RCC 7860 (cell line): ENCODE measurements around the gene SH3BP2.
A peak's percentile ranks its signal among the peaks of the same experiment; 100 is the strongest.

ENCODE experiments used
- DNase-seq: peaks from one replicate; pipeline ENCODE4 v3.0.0-alpha.2; 2015; ENCODE audit warnings: low spot score
- FAIRE-seq: peaks from 2 replicates; lab custom pipeline; 2012; peaks lifted over from hg19 to GRCh38; lab: Jason Lieb, UNC

The SH3BP2 gene

DNA sequence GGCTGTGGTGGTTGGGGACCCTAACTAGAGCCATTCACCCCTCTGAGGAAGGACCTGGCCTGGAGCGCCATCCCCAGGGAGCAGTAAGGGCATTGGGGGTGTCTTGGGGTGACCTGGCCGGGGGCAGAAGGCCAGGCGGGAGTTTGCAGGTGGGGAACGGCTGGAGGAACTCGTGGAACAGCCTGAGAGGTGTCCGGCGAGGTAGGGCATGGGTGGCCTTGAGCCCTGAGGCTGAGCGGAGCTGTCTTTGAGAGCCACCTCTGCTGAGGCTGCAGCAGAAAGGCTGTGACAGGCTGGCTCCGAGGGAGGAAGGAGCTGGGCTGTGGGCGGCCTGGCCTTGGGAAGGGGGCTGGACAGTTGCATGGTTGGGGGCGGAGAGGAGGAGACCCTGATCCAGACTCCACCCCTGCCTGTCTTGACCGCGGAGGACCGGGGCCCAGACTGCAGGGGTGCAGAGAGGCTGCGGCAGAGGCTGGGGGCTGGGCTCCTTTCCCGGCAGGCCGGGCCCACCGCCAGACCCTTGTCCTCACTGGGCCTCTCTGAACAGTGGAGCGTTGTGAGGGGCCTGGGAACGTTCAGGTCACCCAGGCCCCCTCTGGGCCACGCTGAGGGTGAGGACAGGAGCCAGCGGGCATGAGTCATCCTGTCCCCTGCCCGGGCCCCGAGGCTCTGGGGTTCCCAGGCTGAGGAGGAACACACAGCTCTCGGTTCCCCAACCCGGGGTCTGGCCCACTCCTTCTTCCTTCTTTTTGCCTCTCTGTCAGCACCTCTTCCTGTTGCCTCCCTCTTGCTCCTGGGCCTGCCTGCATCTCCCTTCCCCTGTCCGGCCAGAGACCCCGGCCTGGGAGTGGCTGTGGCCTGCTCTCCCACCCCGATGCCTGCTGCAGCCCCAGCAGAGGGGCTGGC is 8.1 kb downstream of the SH3BP2 start:
- peak; percentile 52 for DNase-seq
- FAIRE-seq = peak; percentile 76

DNA sequence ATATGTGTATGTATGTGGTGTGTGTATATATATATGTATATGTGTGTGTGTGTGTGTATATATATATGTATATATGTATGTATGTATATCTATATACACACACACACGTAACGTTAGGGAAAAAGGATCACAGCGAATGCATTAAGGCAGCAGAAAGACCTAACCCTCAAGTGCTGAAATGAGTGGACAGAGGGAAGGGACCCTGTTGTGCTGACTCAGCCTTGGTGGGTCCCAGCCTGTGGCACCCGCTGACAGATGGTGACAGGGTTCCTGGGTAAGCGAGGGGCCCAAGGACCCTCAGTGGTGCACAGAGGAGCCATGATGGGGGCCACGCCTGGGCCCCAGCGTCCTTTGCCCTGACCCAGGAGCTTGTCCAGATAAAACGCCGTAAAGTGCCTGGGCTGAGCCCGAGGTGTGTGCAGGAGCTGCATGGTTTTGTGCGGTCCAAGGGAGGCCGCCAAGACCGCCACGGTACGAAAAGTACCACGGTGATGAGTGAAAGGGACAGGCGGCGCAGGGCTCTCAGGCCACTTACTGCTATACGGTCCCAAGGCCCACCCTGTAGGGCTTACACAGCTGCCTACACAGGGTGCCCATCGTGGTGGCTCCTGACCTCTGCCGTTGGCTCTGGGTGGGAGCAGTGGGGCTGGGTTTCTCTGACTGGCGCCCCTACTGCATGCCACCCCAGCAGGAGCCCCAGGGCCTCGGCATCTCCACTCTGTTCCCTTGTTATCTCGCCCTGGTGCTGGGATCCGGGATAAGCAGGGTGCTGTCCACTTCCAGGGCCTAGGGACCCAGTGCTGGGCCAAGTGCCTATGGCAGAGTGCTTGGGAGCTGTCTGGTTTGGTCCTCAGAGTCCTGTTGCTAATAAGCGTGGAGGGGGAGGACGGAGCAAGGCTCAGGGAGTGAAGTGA is 10.0 kb downstream of the SH3BP2 start:
- no peak for FAIRE-seq
- DNase-seq = no peak

DNA sequence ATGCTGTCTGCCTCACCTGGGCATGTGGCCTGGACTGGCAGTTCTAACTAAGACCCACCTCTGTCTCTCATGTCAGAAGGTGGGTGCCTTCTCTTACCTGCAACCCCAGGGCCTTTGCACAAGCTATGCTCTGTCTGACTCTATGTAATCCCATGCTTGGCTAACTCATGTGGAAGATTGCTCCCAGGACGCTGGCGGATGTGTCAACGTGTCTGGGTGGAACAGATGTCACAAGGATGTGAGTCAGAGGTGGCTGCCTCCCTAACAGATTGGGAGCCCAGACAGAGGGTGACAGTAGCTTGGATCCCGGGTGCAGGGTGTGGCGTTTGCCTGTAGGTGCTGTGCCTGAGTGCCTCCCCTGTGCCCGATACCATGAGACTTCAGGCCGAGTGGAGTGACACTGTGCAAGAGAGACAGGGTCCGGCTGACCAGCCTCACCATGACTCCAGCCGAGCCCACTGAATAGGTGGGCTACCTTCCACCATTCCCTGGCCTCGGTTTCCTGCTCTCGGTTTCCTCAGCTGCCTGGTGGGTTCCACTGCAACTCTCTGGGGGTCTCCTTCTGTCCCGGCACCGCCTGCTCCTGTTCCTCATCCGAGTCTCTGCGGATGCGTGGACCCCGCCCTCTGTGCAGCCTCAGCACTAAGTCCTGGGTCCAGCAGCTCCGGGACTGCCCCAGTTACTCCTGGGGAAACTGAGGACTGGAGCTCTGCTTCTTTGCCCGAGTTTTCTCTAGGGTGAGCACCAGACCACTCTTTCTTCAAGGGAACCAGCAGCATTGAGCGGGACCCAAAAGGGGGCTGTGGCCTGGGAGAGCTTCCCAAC is 11.0 kb downstream of the SH3BP2 start:
- peak; percentile 84 for FAIRE-seq
- peak; percentile 89 for DNase-seq

DNA sequence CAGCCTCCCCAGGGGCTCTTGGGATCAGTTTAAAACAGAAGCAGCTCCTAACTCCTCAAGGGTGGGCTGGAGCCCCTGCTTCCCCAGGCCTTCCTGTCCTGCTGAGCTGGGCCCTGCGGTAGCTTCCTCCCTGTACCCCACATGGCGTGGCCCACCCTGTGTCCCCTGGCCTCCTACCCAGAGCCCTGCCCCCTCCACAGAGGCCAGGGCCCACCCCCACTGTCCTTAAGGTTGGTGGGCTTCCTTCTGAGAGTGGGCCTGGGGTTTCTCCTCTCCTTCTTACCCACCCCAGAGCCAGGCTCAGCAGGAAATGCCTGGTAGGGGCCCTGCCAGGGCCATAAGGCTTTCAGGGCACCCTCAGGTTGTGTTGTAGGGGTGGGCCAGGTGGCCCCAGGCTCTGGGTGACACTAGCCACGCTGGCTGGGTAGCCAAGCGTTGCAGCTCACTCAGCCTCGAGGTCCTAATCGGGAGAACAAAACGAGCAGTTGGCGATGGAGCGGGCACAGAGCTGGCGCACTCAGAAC is 11.6 kb downstream of the SH3BP2 start:
- DNase-seq = no peak
- FAIRE-seq = no peak

DNA sequence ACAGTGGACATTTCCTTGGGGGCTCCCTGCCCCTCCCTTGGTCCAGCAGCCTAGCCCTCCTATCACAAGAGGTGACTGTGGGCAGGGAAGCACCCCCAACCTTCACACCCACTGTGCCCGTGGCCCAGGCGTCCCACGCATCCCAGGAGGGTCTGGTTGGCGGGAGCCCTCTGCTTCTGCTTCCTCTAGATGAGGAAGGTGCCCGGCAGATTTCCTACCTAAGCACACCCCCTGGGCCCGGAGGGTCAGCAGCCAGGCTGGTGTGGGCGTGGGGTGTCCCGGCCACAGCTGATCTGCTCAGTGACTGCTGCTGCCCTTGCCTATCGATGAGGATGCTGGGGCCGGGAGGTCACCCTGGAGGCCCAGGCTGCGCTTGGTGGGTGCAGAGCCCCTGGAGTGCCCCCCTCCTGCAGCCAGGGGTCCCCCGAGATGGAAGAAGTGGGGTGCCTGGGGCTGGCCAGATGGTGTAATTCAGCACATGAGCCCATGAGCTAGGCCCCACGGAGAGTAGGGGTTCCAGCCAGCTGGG is 12.2 kb downstream of the SH3BP2 start:
- DNase-seq (no peak), FAIRE-seq (no peak)

DNA sequence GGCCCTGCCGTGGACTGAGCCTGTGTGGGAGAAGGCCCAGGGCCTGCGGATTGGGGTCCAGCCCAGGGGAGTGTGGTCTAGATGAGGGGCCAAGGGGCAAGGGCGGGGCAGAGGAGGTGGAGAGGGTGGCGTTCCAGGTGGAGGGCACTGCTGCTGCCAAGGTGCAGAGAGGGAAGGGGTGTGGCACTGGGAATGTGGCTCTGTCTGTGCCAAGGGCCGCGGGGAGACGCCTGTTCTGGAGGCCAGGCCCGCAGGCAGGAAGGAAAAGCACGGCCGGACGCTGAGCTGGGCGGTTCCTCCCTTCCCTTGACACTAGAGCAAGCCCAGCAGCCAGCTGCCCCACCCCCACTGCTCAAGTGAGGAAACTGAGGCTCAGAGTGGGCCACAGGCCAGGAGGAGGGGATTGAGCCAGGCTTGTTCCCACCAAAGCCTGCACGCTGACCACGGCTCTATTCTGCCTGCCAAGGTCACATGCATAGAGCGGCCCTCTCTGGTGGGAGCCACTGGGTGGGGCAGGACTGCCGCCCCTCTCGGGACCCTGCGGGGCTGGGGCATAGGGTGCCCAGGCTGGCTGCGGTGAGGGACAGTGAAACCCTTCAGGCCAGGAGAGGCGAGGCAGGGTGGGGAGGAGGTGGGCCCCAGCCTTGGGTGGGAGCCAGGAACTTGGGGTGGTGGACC is 13.0 kb downstream of the SH3BP2 start:
- DNase-seq = no peak
- no peak for FAIRE-seq

DNA sequence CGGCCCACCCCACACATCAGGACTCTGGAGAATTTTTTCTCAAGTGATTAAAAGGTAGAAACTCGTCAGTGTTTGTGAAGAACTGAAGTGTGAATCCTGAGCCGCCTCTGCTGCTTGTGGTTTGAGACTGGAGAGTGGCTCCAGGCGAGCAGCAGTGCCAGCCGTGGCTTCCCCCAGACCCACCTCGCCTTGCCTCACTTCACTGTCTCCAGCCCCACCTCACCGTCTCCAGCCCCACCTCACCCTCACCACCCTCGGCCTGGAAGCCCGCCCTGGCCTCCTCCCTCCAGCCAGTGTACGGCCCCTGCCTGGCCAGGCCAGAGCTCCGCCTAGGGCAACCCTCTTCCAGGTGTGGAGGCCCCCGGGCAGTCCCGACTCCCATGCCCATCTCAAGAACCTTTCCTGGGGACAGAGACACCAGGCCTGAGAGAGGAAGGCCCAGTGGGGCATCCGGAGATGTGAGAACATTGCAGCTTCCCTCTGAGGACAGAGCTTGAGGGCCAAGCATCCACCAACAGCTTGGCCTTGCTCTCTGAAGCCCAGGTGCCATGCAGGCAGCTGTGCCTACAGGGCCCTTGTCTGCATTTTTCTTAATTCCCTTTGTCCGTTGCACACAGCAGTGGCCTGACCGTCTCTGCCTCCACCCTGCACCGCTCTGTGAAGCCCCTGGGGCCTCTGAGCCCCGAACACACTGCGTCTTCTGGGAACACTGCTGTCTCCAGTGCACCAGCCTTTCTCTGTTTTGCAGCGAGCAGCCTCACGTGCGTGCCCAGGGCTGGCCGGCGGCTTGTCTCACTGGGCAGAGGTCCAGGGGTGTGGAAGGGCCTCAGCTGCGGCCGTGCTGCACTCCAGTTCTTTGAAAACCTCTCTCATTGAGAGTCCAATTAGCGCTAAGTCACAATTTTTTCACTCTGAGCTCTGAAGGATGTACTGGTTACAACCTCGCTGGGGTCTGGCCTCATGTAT is 13.8 kb downstream of the SH3BP2 start:
- DNase-seq (no peak), FAIRE-seq (no peak)

DNA sequence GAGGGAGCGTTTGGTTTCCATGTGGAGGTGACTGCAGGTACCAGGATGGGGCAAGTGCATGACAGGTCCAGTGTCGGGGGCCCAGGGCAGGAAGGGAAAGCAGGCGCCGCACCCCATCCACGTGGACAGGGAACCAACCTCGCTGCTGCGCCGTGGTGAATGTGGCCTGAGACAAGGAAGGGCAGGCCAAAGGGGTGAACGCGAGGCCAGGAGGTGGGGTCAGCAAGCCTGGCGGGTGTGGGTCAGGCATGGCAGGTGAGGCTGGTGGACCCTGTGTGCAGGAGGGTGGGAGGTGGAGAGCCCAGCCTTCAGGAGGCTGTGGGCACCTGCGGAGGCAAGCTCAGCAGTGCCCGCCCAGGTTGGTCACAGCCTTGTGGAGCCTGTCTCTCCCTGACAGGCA is 14.7 kb downstream of the SH3BP2 start:
- FAIRE-seq = no peak

DNA sequence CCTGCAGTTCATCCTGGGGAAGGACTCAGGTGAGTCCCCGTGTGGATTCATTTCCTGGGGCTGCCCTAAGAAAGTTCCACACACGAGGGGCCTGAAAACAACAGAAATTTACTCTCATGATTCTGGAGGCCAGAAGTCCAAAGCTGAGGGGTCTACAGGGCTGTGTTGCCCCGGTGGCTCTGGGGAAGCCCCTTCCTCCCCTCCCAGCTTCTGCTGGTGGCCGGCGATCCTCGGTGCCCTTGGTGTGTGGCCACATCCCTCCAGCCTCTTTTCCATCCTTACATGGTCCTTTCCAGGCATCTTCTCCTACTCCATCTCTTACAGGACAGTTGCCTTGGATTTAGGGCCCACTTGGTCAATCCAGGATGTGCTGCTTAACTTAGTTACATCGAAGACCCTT is 15.1 kb downstream of the SH3BP2 start:
- FAIRE-seq (no peak), DNase-seq (no peak)

More for the DNA sequence above, 14.7 kb downstream of the SH3BP2 start:
- no peak for DNase-seq

DNA sequence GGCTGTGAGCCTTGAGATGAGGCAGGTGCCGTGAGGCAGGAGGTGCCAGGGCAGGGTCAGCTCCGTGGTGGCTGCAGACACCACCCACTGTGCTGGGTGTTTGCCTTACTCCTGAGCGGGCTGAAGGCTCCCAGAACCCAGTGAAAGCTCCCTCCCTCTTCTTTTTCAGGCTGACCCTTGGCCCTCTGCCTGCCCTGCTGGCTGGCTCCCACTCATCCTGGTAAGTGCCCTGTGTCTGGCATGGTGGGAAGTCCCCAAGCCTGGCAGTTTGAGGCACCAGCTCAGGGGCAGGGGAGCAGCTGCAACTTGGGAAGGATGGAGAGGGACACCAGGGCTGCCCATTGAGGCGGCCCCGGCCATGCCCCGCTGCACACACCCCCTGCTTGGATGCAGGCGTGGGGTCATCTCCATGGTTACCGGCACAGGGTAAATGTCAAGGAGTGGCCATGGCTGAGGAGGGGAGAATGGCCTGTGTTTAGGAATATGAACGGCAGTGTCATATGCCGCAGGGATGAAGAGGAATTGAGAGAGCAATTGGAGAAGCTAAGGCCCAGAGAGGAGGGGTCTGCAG is 16.8 kb downstream of the SH3BP2 start:
- FAIRE-seq (no peak), DNase-seq (peak; percentile 34)

DNA sequence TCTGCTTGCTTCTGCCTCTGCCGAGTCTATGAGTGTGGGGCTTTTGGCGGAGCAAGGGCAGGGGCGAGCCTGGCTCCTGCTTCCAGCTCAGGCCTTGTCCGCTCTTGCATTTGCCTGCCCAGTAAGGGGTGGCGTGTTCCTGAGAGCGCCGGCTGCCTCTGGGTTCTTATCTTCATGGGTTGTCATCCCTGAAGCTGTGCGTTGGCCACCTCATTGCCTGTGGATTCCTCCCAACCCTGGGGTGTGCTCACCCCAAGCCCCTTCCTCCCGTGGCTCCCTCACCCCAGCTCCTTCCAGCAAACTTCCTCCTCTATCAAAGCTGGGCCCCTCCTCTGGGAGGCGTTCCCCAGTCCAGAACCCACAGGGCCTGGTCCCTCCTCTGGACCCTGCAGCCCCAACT is 17.5 kb downstream of the SH3BP2 start:
- DNase-seq (no peak), FAIRE-seq (no peak)

DNA sequence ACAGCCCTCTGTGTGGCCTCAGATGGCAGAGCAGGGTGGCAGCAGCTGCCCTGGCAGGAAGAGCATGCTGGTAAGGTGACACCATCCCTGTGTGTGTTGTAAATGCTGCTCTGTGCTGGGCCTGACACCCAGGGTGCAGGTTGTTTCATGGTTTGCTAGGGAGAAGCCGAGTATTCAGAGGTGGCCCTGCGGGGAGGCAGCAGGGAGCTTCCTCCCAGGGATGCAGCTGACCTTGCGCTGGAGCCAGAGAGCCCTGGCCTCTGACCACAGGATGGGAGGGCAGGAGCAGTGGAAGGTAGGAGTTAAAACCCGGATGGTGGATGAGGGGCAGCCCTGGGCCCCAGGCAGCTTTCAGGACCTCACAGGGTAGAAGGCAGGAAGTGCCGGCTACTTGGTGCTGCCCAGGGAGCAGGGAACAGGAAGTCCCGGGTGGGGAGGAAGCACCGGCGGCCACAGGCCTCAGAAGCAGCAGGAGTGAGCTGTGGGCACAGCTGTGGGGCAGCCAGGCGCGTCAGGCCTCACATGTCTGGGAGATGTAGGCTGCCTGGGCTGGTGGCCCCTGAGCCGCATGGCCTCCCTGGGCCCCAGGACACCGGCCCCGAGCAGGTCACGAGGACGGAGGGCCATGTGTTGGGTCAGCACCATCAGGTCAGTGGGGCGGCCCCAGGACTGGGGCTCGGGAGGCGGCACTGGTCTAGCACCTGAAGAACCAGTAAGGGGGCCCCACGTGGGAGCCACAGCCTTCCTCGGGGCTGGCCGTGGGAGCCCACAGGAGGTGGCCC is 19.1 kb downstream of the SH3BP2 start:
- DNase-seq (peak; percentile 96), FAIRE-seq (peak; percentile 90)

DNA sequence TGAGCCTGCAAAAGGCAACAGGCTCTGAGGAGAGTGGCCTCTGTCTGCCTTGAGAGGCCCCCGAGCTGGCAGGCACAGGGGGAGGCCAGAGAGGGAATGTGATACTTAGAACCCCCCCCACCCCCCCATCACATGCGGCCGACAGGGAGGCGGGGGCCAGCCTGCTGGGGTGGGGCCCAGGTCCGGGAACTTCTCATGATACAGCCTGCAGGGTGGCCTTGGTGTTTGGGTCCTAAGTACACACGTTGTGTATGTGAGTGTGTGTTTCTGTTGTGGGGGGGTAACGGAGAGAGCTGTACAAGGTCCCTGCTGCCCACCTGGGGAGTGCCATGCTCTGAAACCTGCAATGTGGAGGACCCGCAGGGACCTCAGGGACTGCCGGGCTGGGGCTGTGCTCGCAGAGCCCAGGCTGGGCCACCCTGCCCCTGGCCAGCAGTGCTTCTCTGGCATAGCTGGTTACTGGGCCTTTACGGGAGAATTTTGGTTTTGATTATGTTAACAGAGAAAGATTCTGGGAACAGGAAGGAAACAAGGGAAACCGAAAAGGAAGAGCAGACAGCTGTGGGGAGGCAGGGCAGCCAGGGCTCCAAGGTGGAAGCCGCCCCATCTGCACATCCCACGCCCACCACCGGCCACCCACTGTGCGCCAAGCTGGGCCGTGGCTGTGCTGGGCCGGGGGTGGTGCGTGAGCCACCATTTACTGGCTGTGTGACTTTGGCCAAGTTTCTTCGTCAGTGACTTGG is 19.9 kb downstream of the SH3BP2 start:
- no peak for DNase-seq
- FAIRE-seq = no peak

DNA sequence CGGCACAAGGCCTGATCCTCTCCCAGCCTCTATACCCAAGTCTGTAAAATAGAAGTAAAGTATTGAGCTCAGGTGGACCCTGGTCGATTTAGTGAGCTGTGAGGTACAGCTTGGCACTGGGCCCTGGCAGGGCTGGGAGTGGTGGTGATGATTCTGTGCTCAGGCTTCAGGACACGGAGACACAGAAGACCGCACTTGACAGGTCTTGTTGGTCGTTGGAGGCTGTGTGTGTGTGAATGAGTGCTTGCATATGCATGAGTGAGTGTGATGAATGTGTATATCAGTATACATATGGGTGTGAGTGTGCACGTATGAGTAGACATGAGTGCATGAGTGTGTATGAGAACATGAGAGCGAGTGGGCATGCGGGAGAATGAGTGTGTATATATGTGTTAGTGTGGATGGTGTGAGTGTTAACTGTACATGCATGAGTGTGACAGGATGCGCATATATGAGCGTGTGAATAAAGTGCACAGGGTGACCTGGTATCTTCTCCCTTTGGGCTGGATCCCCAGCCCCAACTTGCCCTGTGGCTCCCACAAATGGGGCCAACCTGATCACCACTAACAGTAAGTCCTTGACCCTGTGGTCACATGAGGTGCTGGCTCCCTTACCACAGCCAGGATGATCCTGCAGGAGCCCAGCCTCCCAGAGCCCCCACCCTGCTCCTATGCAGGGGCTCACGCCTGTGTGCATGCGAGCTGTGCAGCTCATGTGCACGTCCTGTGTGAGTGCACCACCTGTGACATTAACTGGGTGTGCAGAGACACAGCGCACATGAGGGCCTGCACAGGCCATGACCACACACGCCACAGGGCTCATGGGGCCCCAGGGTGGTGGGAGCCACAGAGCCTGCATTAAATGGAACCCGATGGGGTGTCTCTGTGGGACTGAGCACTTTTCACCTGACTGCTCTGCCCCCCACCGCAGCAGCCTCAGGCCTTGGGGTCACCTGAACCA is 20.8 kb downstream of the SH3BP2 start:
- DNase-seq (no peak), FAIRE-seq (no peak)

DNA sequence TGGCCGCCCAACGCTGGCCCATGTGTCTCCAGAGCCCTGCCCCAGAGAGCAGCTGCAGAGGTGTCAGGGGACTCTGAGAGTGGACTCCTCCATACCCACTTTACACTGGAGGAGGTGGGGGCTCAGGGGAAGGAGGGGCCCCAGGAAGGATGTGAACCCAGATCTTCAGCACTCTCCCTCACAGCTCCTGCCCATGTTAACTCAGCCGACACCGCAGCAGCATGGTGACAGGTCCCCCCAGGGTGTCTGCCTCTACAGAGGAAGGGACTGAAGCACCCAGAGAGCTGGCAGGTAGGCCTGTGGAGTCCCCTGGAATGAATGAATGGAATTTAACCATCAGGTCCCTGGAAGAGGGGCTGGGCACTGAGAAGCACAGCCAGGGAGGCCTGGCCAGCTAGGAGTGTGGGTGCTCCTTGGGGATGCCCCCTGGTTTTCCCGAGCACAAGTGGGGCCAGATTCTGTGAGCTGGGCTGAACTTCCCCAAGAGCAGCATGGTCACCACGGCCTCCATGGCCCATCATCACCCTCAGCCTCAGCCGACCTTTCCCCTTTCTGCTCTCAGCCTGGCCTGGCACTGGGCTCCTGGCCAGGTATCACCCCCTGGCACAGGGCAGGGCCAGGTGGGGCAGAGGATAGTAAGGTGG is 21.9 kb downstream of the SH3BP2 start:
- DNase-seq = no peak
- no peak for FAIRE-seq
